BLaER1 treated with 17β-estradiol and CSF1 and Interleukin-3, amounts not matched to agents 10 nM and 100 nM (cell line): Measurements from ENCODE around the gene SUZ12.
"Not testable (repeated sequence)": the region's sequence is repeated elsewhere in the genome, so short reads cannot be mapped to it uniquely, and the experiment has no call there.

Experiments used
- H3K27ac ChIP-seq, 11 experiments: shearing (Covaris generic); formaldehyde crosslinking; 2 replicates each; pipeline ENCODE4 v1.8.1; 2022
- H3K27me3 ChIP-seq, 11 experiments: shearing (Covaris generic); formaldehyde crosslinking; 2 replicates each; pipeline ENCODE4 v1.8.1; 2022
- H3K36me3 ChIP-seq, 11 experiments: shearing (Covaris generic); formaldehyde crosslinking; 2 replicates each; pipeline ENCODE4 v1.8.1; 2022
- H3K4me1 ChIP-seq, 10 experiments: shearing (Covaris generic); formaldehyde crosslinking; 2 replicates each; pipeline ENCODE4 v1.8.1; 2022
- H3K4me2 ChIP-seq, 11 experiments: shearing (Covaris generic); formaldehyde crosslinking; 2 replicates each; pipeline ENCODE4 v1.8.1; 2022
- H3K4me3 ChIP-seq, 10 experiments: shearing (Covaris generic); formaldehyde crosslinking; 2 replicates each; pipeline ENCODE4 v1.8.1; 2022
- H3K9ac ChIP-seq, 11 experiments: shearing (Covaris generic); formaldehyde crosslinking; 2 replicates each; pipeline ENCODE4 v1.8.1; 2022
- H3K9me3 ChIP-seq, 11 experiments: shearing (Covaris generic); formaldehyde crosslinking; replicated peaks in 1 of 11; 2 replicates each; pipeline ENCODE4 v1.8.1; 2022
- H4K20me1 ChIP-seq, 11 experiments: shearing (Covaris generic); formaldehyde crosslinking; 2 replicates each; pipeline ENCODE4 v1.8.1; 2022
- Cebpa-rat ChIP-seq, 11 experiments: shearing (Covaris generic); IDR thresholded peaks; 2 replicates each; pipeline ENCODE4 v1.8.1; 2022

The SUZ12 gene

GRCh38 chr17:31936615-31937609 is at the start of gene SUZ12:
Gene SUZ12, plus strand, starts transcription at chr17:31937007. Its CDS starts 240 bp downstream, at chr17:31937247.
- H3K27me3 ChIP-seq, H3K9me3 ChIP-seq: not testable (repeated sequence)
- Histone ChIP-seq H3K9ac (peak within 1 kb of the TSS; percentile 82 to 94 (median 89)), H3K4me2 (peak within 1 kb of the TSS; percentile 63 to 89 (median 78)), H3K36me3 (peaks cover 9 to 24% (median 21%) of the 10 kb centered on the region in 11 experiments; a peak in 21 of 22 replicates), H3K27ac (peak within 1 kb of the TSS; percentile 60 to 92 (median 86); a peak in 21 of 22 replicates), H3K4me3 (peak within 1 kb of the TSS; percentile 69 to 82 (median 78)), H4K20me1 (peaks cover 10 to 37% (median 27%) of the 10 kb centered on the region in 11 experiments; a peak in 20 of 22 replicates), H3K4me1 (peaks cover 4 to 15% (median 9%) of the 10 kb centered on the region in 10 experiments; a peak in 14 of 20 replicates)

GRCh38 chr17:31888124-31888523 is 48.7 kb upstream of the SUZ12 start:
- Histone ChIP-seq H3K4me2 (peak overlapping the region; percentile 33 to 92 (median 75); a peak in 21 of 22 replicates), H3K27me3 (no peaks in the 10 kb centered on the region), H3K4me1 (peaks cover 28 to 46% (median 38%) of the 10 kb centered on the region in 10 experiments), H3K27ac (peak overlapping the region in 10 of 11 experiments; percentile 12 to 84 (median 66); a peak in 17 of 22 replicates), H3K9ac (peak overlapping the region in 10 of 11 experiments; percentile 6 to 72 (median 58); a peak in 14 of 22 replicates), H3K36me3 (peaks cover 75 to 100% (median 97%) of the 10 kb centered on the region in 11 experiments), H4K20me1 (peaks cover 0 to 41% (median 7%) of the 10 kb centered on the region in 11 experiments; a peak in 11 of 22 replicates), H3K9me3 (no peaks in the 10 kb centered on the region), H3K4me3 (peak overlapping the region in 4 of 10 experiments; percentile 15 to 57 (median 34); a peak in 5 of 20 replicates)
- no peak for TF ChIP-seq Cebpa-rat (IDR thresholded peaks at IDR 0.05)

DNA sequence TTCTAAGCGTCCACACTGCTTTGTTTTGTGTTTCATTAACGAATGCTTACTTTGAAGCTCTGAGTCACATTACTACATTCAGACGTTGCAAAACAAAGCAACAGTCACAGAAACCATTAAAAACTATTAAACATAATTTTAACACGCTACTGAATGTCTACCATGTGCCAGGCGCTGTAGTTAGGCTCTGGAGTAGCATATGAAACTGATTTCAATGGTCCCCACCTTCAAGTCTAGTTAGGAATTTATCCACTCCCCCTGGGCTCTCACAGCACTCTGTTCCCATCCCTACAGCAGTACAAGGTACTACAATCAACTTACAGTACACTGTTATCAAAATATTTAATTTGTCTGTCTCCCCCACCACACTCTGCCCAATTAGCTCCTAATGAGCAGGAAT is 35.9 kb upstream of the SUZ12 start:
- H3K4me2 ChIP-seq: peak overlapping the region; percentile 71 to 95 (median 85)
- peaks cover 37 to 43% (median 41%) of the 10 kb centered on the region in 11 experiments for H3K36me3 ChIP-seq
- H3K9me3 ChIP-seq: no peaks in the 10 kb centered on the region
- peaks cover 9 to 21% (median 14%) of the 10 kb centered on the region in 10 experiments; a peak in 19 of 20 replicates for H3K4me1 ChIP-seq
- TF ChIP-seq Cebpa-rat (IDR thresholded peaks at IDR 0.05): no peak
- no peaks in the 10 kb centered on the region for H3K27me3 ChIP-seq
- H3K4me3 ChIP-seq: peak overlapping the region; percentile 78 to 97 (median 86)
- H4K20me1 ChIP-seq: peaks cover 0 to 52% (median 29%) of the 10 kb centered on the region in 11 experiments; a peak in 14 of 22 replicates
- H3K27ac ChIP-seq: peak overlapping the region; percentile 41 to 84 (median 77); a peak in 21 of 22 replicates
- H3K9ac ChIP-seq: peak overlapping the region; percentile 84 to 88 (median 86)

- no peak overlapping the region for H3K27ac ChIP-seq
- no peak overlapping the region for H3K4me2 ChIP-seq
- no peaks in the 10 kb centered on the region for H3K27me3 ChIP-seq
- H3K9me3 ChIP-seq: no peaks in the 10 kb centered on the region
- H3K9ac ChIP-seq: no peak overlapping the region
- peaks cover 9 to 21% (median 14%) of the 10 kb centered on the region in 10 experiments; a peak in 19 of 20 replicates for H3K4me1 ChIP-seq
- peaks cover 19 to 25% (median 23%) of the 10 kb centered on the region in 11 experiments for H3K36me3 ChIP-seq
- peaks cover 0 to 35% (median 22%) of the 10 kb centered on the region in 11 experiments; a peak in 11 of 22 replicates for H4K20me1 ChIP-seq
- TF ChIP-seq Cebpa-rat (IDR thresholded peaks at IDR 0.05): no peak
- H3K4me3 ChIP-seq: no peak overlapping the region
Observed at GRCh38 chr17:31902693-31903092, 34.1 kb upstream of the SUZ12 start.

DNA sequence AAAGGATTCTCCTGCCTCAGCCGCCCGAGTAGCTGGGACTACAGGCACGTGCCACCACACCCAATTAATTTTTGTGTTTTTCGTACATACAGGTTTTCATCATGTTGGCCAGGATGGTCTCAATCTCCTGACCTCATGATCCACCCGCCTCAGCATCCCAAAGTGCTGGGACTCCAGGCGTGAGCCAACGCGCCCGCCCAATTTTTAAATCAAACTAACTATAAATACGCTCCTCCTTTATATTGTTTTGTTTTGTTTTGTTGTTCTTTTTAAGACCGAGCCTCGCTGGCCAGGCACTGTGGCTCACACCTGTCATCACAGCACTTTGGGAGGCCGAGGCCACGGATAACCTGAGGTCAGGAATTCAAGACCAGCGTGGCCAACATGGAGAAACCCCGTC is 33.4 kb upstream of the SUZ12 start:
- no peaks in the 10 kb centered on the region for H3K9me3 ChIP-seq
- no peak overlapping the region for H3K4me2 ChIP-seq
- H3K27ac ChIP-seq: no peak overlapping the region
- H3K4me3 ChIP-seq: no peak overlapping the region
- H3K9ac ChIP-seq: no peak overlapping the region
- H3K27me3 ChIP-seq: no peaks in the 10 kb centered on the region
- peaks cover 9 to 21% (median 14%) of the 10 kb centered on the region in 10 experiments; a peak in 19 of 20 replicates for H3K4me1 ChIP-seq
- H3K36me3 ChIP-seq: peaks cover 12 to 18% (median 16%) of the 10 kb centered on the region in 11 experiments
- TF ChIP-seq Cebpa-rat (IDR thresholded peaks at IDR 0.05): no peak
- H4K20me1 ChIP-seq: peaks cover 0 to 28% (median 22%) of the 10 kb centered on the region in 11 experiments; a peak in 11 of 22 replicates

- no peak for TF ChIP-seq Cebpa-rat (IDR thresholded peaks at IDR 0.05)
- no peaks in the 10 kb centered on the region for H3K36me3 ChIP-seq
- H3K27ac ChIP-seq: no peak overlapping the region
- H3K4me2 ChIP-seq: no peak overlapping the region
- H3K27me3 ChIP-seq: no peaks in the 10 kb centered on the region
- H3K4me1 ChIP-seq: peaks cover 0 to 12% (median 7%) of the 10 kb centered on the region in 10 experiments; a peak in 13 of 20 replicates
- no peaks in the 10 kb centered on the region for H3K9me3 ChIP-seq
- H3K9ac ChIP-seq: no peak overlapping the region
- H4K20me1 ChIP-seq: no peaks in the 10 kb centered on the region
- no peak overlapping the region for H3K4me3 ChIP-seq
Observed at GRCh38 chr17:31907342-31907962, 29.4 kb upstream of the SUZ12 start.

GRCh38 chr17:31908386-31908785 is 28.4 kb upstream of the SUZ12 start:
- Histone ChIP-seq H4K20me1 (no peaks in the 10 kb centered on the region), H3K27me3 (no peaks in the 10 kb centered on the region), H3K36me3 (no peaks in the 10 kb centered on the region), H3K9ac (no peak overlapping the region), H3K9me3 (no peaks in the 10 kb centered on the region), H3K27ac (no peak overlapping the region), H3K4me2 (no peak overlapping the region), H3K4me3 (no peak overlapping the region), H3K4me1 (peaks cover 6 to 20% (median 16%) of the 10 kb centered on the region in 10 experiments)
- no peak for TF ChIP-seq Cebpa-rat (IDR thresholded peaks at IDR 0.05)

GRCh38 chr17:31912705-31913104 is 24.1 kb upstream of the SUZ12 start:
- H3K36me3 ChIP-seq, H4K20me1 ChIP-seq, H3K27me3 ChIP-seq: not testable (repeated sequence)
- Histone ChIP-seq H3K4me3 (peak overlapping the region in 3 of 10 experiments; percentile 20 to 42 (median 21); a peak in 2 of 20 replicates), H3K9ac (peak overlapping the region in 3 of 11 experiments; percentile 50 to 73 (median 64); a peak in 10 of 22 replicates), H3K4me2 (peak overlapping the region; percentile 76 to 89 (median 85); a peak in 21 of 22 replicates), H3K4me1 (peaks cover 12 to 32% (median 28%) of the 10 kb centered on the region in 10 experiments), H3K27ac (peak overlapping the region in 6 of 11 experiments; percentile 36 to 64 (median 54); a peak in 11 of 22 replicates), H3K9me3 (peaks cover 11 to 18% (median 15%) of the 10 kb centered on the region in 11 experiments; a peak in 20 of 22 replicates)
